ENCODE data around the gene SMARCD3.

Gene SMARCD3

GRCh38 chr7:151273651-151274390 lies 25.3 kb upstream of the SMARCD3 start:
- TF ChIP-seq, protein P1, sequence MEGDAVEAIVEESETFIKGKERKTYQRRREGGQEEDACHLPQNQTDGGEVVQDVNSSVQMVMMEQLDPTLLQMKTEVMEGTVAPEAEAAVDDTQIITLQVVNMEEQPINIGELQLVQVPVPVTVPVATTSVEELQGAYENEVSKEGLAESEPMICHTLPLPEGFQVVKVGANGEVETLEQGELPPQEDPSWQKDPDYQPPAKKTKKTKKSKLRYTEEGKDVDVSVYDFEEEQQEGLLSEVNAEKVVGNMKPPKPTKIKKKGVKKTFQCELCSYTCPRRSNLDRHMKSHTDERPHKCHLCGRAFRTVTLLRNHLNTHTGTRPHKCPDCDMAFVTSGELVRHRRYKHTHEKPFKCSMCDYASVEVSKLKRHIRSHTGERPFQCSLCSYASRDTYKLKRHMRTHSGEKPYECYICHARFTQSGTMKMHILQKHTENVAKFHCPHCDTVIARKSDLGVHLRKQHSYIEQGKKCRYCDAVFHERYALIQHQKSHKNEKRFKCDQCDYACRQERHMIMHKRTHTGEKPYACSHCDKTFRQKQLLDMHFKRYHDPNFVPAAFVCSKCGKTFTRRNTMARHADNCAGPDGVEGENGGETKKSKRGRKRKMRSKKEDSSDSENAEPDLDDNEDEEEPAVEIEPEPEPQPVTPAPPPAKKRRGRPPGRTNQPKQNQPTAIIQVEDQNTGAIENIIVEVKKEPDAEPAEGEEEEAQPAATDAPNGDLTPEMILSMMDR (IDR thresholded peaks at IDR 0.05; ENCODE audit: extremely low read depth, insufficient read depth, missing control alignments), result no peak
- no peak for DNase-seq (ENCODE audit: low spot score)
- in situ Hi-C loops (cut with MboI; ENCODE audit: low pct_unique_long_range_greater_than_20kb, low sequenced_read_pairs, unreplicated experiment), result no loop called here

DNA sequence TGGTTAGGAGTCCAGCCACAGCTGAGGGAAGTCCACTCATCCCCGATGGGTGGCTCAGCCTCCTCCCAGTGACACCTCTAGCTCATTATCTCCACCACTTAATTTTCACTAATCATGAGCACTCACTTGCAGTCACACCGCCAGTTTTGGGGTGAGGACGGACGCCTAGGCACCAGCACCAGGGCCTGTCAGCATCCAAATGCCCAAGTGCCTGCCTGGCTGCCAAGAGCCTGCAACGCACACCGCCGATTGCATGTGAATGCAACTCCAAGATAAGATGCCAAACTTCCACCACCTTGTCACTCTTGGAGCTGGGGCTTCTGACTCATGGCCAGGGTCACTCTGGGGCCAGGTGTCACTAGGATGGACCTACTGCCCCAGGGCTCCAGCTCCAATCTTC lies 24.4 kb upstream of the SMARCD3 start:
- TF ChIP-seq, protein P1 (IDR thresholded peaks at IDR 0.05; ENCODE audit: extremely low read depth, insufficient read depth, missing control alignments), result no peak
- DNase-seq (ENCODE audit: low spot score), result no peak
- in situ Hi-C loops (cut with MboI; ENCODE audit: low pct_unique_long_range_greater_than_20kb, low sequenced_read_pairs, unreplicated experiment), result no loop called here

GRCh38 chr7:151272405-151272804 lies 23.9 kb upstream of the SMARCD3 start:
- no peak for DNase-seq (ENCODE audit: low spot score)
- in situ Hi-C loops (cut with MboI; ENCODE audit: low pct_unique_long_range_greater_than_20kb, low sequenced_read_pairs, unreplicated experiment), result no loop called here
- TF ChIP-seq, protein P1 (IDR thresholded peaks at IDR 0.05; ENCODE audit: extremely low read depth, insufficient read depth, missing control alignments), result no peak

GRCh38 chr7:151271699-151272355 lies 23.3 kb upstream of the SMARCD3 start:
- TF ChIP-seq, protein P1 (IDR thresholded peaks at IDR 0.05; ENCODE audit: extremely low read depth, insufficient read depth, missing control alignments), result no peak
- in situ Hi-C loops (cut with MboI; ENCODE audit: low pct_unique_long_range_greater_than_20kb, low sequenced_read_pairs, unreplicated experiment), result no loop called here
- DNase-seq (ENCODE audit: low spot score), result no peak

DNA sequence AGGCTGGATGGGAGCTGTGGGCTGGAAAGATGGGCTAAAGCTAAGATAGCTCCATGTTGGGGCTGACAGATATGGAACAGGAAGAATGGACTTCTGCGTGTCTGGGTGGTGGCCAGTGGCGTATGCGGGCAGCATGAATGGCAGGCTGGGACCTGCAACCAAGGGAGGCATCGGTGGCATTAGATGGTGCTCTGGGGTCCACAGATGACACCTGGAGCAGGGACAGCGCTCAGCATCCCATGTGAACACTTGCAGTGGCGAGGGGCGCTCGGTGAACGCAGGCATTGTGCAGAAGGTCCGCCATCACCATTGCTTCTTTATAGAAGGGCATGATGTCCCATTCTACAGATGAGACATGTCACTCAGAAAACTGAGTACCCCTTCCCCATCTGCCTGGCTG lies 21.0 kb upstream of the SMARCD3 start:
- DNase-seq (ENCODE audit: low spot score), result no peak
- TF ChIP-seq, protein P1 (IDR thresholded peaks at IDR 0.05; ENCODE audit: extremely low read depth, insufficient read depth, missing control alignments), result no peak
- in situ Hi-C loops (cut with MboI; ENCODE audit: low pct_unique_long_range_greater_than_20kb, low sequenced_read_pairs, unreplicated experiment), result no loop called here

- DNase-seq (ENCODE audit: low spot score), result no peak
- TF ChIP-seq, protein P1 (IDR thresholded peaks at IDR 0.05; ENCODE audit: extremely low read depth, insufficient read depth, missing control alignments), result no peak
- in situ Hi-C loops (cut with MboI; ENCODE audit: low pct_unique_long_range_greater_than_20kb, low sequenced_read_pairs, unreplicated experiment), result no loop called here
Observed at GRCh38 chr7:151265351-151265931, 16.9 kb upstream of the SMARCD3 start.

Data from GM13977 (cell line).